MM.1S (cell line): ENCODE measurements around the gene ABCC3.

ENCODE experiments used
- EZH2 ChIP-seq: fragments of 300-600 bp; sonication (generic); optimal IDR thresholded peaks from 2 replicates; pipeline ENCODE3; 2017; ENCODE audit warnings: low read depth, mild to moderate bottlenecking, antibody characterized with exemption, low read length, mixed read lengths
- EZH2phosphoT487 ChIP-seq: fragments of 300-600 bp; sonication (generic); IDR thresholded peaks from 2 replicates; pipeline ENCODE4 v1.6.1; 2018; ENCODE audit warnings: antibody characterized with exemption, low read length
- TF ChIP-seq, protein P1 (sequence below): fragments of 300-600 bp; sonication (generic); IDR thresholded peaks from 2 replicates; pipeline ENCODE4 v1.5.1; 2016; ENCODE audit warnings: antibody characterized with exemption, low read length, mixed read lengths

DNA sequence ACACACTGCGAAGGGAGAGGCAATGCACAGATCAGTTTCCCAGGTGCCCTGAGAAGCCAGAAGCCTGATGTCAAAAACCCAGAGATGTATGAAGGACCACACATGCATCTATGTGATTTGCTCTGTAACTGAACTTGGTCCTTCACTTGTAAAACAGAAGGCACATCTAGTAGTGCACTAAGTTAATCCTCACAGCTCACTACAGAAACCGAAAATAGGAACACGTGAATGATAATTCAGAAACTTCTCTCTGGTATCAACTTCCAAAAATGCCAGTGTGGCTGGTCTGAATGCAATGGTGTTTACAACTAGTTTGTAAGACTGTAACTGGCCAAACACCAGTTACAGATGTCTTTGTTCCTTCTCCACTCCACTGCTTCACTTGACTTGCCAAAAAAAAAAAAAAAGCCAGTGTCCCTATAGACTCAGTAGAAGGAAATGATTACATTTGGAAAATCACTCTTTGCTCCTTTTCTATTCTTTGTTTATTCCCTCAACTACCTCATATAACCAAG, 61.7 kb downstream of the ABCC3 start:
- TF ChIP-seq, protein P1, sequence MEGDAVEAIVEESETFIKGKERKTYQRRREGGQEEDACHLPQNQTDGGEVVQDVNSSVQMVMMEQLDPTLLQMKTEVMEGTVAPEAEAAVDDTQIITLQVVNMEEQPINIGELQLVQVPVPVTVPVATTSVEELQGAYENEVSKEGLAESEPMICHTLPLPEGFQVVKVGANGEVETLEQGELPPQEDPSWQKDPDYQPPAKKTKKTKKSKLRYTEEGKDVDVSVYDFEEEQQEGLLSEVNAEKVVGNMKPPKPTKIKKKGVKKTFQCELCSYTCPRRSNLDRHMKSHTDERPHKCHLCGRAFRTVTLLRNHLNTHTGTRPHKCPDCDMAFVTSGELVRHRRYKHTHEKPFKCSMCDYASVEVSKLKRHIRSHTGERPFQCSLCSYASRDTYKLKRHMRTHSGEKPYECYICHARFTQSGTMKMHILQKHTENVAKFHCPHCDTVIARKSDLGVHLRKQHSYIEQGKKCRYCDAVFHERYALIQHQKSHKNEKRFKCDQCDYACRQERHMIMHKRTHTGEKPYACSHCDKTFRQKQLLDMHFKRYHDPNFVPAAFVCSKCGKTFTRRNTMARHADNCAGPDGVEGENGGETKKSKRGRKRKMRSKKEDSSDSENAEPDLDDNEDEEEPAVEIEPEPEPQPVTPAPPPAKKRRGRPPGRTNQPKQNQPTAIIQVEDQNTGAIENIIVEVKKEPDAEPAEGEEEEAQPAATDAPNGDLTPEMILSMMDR, result no peak
- no peak for TF ChIP-seq EZH2
- no peak for TF ChIP-seq EZH2phosphoT487
